K562 (cell line): Measurements from ENCODE around the gene GALNT18.

Experiments used
- ADNP ChIP-seq: fragments of 200-800 bp; sonication (Bioruptor generic); IDR thresholded peaks from 2 replicates; pipeline ENCODE4 v1.6.1; 2016; ENCODE audit warnings: missing genetic modification characterization, missing compliant biosample characterization
- ASH1L ChIP-seq: fragments of 450-650 bp; IDR thresholded peaks from 2 replicates; pipeline ENCODE4 v1.6.1; 2018; ENCODE audit warnings: borderline replicate concordance, mild to moderate bottlenecking, low read depth; ENCODE audit not compliant: partially characterized antibody
- EZH2 ChIP-seq: IDR thresholded peaks from 2 replicates; pipeline ENCODE4 v1.6.1; 2012; ENCODE audit warnings: low read depth, mild to moderate bottlenecking, inconsistent platforms, low read length, borderline replicate concordance
- KLF10 ChIP-seq: fragments of 250-450 bp; sonication (Bioruptor Pico); IDR thresholded peaks from 2 replicates; pipeline ENCODE4 v1.6.1; 2021; ENCODE audit warnings: matching md5 sums
- MAFK ChIP-seq: IDR thresholded peaks from 2 replicates; pipeline ENCODE4 v1.6.1; 2011; ENCODE audit warnings: low read length, improper control_type of control experiment
- MEF2D ChIP-seq: conservative IDR thresholded peaks from 2 replicates; pipeline ENCODE4 v1.6.1; 2016; ENCODE audit warnings: low read depth, missing genetic modification characterization, missing compliant biosample characterization
- POLR2A ChIP-seq: fragments of 450-650 bp; conservative IDR thresholded peaks from 2 replicates; pipeline ENCODE4 v1.6.1; 2016
- YY1 ChIP-seq, 3 experiments: IDR thresholded peaks; 2 replicates each; pipeline ENCODE4 v1.6.1; 2011; ENCODE audit warnings: low read length in 2 of 3, mild to moderate bottlenecking in 2 of 3, moderate library complexity in 2 of 3, borderline replicate concordance in 1 of 3, control low read depth in 1 of 3, low read depth in 1 of 3; ENCODE audit not compliant: insufficient read depth in 3 of 3, insufficient replicate concordance in 2 of 3, control insufficient read depth in 1 of 3, insufficient read length in 1 of 3; ENCODE audit errors: extremely low read depth in 1 of 3
- ZZZ3 ChIP-seq: fragments of 450-650 bp; IDR thresholded peaks from 2 replicates; pipeline ENCODE4 v1.6.1; 2016; ENCODE audit warnings: antibody characterized with exemption, mild to moderate bottlenecking, moderate library complexity
- TF ChIP-seq, protein P1 (sequence below): sonication (generic); formaldehyde crosslinking; IDR thresholded peaks from 2 replicates; pipeline ENCODE4 v1.8.1; 2023; ENCODE audit warnings: mild to moderate bottlenecking, missing genetic modification reagents
- TF ChIP-seq, protein P2 (sequence below), 3 experiments: IDR thresholded peaks in 2 of 3; conservative IDR thresholded peaks in 1 of 3; 2 replicates each; pipeline ENCODE4 v1.5.1; 2011 to 2012; ENCODE audit warnings: low read length in 3 of 3, mild to moderate bottlenecking in 3 of 3, control low read depth in 2 of 3, improper control_type of control experiment in 1 of 3, inconsistent platforms in 1 of 3, low read depth in 1 of 3, mixed read lengths in 1 of 3, moderate library complexity in 1 of 3; ENCODE audit not compliant: insufficient read depth in 2 of 3
- TF ChIP-seq, protein P3 (sequence below): sonication (generic); formaldehyde crosslinking; IDR thresholded peaks from 2 replicates; pipeline ENCODE4 v1.8.1; 2022; ENCODE audit warnings: missing genetic modification reagents

DNA sequence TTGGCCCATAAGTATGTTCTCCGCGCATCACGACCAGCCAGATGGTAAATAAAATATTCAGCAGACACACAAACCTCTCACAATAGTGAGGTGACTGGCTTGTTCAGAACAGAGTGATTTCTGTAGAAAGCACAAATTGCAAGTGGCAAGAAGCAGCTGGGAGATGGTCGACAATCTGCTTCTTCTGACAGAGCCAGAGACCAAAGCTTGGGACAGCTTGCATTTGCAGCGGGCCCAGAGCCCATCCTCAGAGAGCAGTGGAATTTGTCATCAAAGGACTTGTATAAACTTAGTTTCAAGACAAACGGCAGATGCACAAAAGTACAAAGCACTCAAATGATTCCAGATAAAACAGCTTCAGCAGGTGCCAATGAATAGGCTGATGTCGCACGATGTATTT, 7.6 kb upstream of the GALNT18 start:
- TF ChIP-seq ADNP (no peak), MAFK (no peak), KLF10 (CRISPR knock-in tag) (no peak), YY1 (IDR thresholded peaks at IDR 0.05; ENCODE audit: borderline replicate concordance in 1 of 3, control insufficient read depth in 1 of 3, extremely low read depth in 1 of 3, insufficient read depth in 3 of 3, insufficient read length in 1 of 3, insufficient replicate concordance in 2 of 3, low read depth in 1 of 3, low read length in 2 of 3) (no peak), ASH1L (no peak), EZH2 (no peak), MEF2D (tag) (no peak), ZZZ3 (no peak), POLR2A (no peak)
- TF ChIP-seq, protein P1, sequence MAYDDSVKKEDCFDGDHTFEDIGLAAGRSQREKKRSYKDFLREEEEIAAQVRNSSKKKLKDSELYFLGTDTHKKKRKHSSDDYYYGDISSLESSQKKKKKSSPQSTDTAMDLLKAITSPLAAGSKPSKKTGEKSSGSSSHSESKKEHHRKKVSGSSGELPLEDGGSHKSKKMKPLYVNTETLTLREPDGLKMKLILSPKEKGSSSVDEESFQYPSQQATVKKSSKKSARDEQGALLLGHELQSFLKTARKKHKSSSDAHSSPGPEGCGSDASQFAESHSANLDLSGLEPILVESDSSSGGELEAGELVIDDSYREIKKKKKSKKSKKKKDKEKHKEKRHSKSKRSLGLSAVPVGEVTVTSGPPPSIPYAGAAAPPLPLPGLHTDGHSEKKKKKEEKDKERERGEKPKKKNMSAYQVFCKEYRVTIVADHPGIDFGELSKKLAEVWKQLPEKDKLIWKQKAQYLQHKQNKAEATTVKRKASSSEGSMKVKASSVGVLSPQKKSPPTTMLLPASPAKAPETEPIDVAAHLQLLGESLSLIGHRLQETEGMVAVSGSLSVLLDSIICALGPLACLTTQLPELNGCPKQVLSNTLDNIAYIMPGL (CRISPR knock-in tag), result no peak
- TF ChIP-seq, protein P2, sequence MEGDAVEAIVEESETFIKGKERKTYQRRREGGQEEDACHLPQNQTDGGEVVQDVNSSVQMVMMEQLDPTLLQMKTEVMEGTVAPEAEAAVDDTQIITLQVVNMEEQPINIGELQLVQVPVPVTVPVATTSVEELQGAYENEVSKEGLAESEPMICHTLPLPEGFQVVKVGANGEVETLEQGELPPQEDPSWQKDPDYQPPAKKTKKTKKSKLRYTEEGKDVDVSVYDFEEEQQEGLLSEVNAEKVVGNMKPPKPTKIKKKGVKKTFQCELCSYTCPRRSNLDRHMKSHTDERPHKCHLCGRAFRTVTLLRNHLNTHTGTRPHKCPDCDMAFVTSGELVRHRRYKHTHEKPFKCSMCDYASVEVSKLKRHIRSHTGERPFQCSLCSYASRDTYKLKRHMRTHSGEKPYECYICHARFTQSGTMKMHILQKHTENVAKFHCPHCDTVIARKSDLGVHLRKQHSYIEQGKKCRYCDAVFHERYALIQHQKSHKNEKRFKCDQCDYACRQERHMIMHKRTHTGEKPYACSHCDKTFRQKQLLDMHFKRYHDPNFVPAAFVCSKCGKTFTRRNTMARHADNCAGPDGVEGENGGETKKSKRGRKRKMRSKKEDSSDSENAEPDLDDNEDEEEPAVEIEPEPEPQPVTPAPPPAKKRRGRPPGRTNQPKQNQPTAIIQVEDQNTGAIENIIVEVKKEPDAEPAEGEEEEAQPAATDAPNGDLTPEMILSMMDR (IDR thresholded peaks at IDR 0.05 in 2 of 3, conservative IDR thresholded peaks at IDR 0.05 in 1 of 3; ENCODE audit: insufficient read depth in 2 of 3, low read depth in 1 of 3, low read length in 3 of 3), result no peak
- TF ChIP-seq, protein P3, sequence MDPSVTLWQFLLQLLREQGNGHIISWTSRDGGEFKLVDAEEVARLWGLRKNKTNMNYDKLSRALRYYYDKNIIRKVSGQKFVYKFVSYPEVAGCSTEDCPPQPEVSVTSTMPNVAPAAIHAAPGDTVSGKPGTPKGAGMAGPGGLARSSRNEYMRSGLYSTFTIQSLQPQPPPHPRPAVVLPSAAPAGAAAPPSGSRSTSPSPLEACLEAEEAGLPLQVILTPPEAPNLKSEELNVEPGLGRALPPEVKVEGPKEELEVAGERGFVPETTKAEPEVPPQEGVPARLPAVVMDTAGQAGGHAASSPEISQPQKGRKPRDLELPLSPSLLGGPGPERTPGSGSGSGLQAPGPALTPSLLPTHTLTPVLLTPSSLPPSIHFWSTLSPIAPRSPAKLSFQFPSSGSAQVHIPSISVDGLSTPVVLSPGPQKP, result no peak
